Pancreas (tissue), 10 donors: ENCODE results near the gene HDAC10. TPM values are rescaled to one million over a fixed set of nuclear protein-coding genes. Genes with fewer than 3 reads are reported as not detected.

ENCODE experiments used
- ATAC-seq, 4 donors: fragments of 200-7000 bp; cut with Tn5 transposase; one replicate each; pipeline versions ENCODE4 v1.8.0 to v1.9.1; 2020; ENCODE audit warnings: mild to moderate bottlenecking in 4 of 4, moderate library complexity in 4 of 4
- DNase-seq, 6 donors: peaks; one replicate each; pipeline ENCODE4 v3.0.0-alpha.2; 2020
- FAIRE-seq: peaks from 2 replicates; lab custom pipeline; 2012; peaks lifted over from hg19 to GRCh38; lab: Jason Lieb, UNC
- H3K27ac ChIP-seq, 4 donors: fragments of 200-600 bp; sonication (generic); 1 replicate in 3 of 4; 2 replicates in 1 of 4; pipeline versions ENCODE4 v1.5.0 to v1.8.0; 2020
- H3K27me3 ChIP-seq, 4 donors: fragments of 200-600 bp; one replicate each; pipeline ENCODE4 v1.8.0; 2021
- H3K36me3 ChIP-seq, 3 donors: fragments of 200-600 bp; sonication (generic) in 1 of 3; one replicate each; pipeline versions ENCODE4 v1.5.0 to v1.8.0; 2020 to 2021
- H3K4me1 ChIP-seq, 3 donors: fragments of 200-600 bp; one replicate each; pipeline ENCODE4 v1.8.0; 2021
- H3K4me3 ChIP-seq, 4 donors: fragments of 200-600 bp; sonication (generic) in 2 of 4; one replicate each; pipeline versions ENCODE4 v1.5.0 to v1.8.0; 2020 to 2021
- H3K9me3 ChIP-seq, 4 donors: fragments of 200-600 bp; one replicate each; pipeline ENCODE4 v1.8.0; 2021
- CTCF ChIP-seq, 4 donors: fragments of 200-600 bp; sonication (generic) in 3 of 4; IDR thresholded peaks; one replicate each; pipeline versions ENCODE4 v1.5.0 to v1.8.0; 2021; ENCODE audit warnings: antibody characterized with exemption in 4 of 4
- WGBS, 2 donors: extraction: QIAGEN DNeasy Blood & Tissue Kit; methylation state at CpG; one replicate each; pipeline ENCODE4 v1.1.7; 2013; 5-methylcytosine and 5-hydroxymethylcytosine counted together
- intact Hi-C, 3 donors: fragments of 100-400 bp; cut with DNase I; formaldehyde crosslinking; loops; one replicate each; pipeline versions ENCODE4 v1.11.1 to v1.14.2; 2022
- polyA plus RNA-seq, 2 donors: library from polyadenylated mRNA; stranded (reverse); fragments of 200-250 nt; gene quantifications; one replicate each; pipeline ENCODE4 v1.2.3, GENCODE V29; 2013
- total RNA-seq, 6 donors: library from RNA; stranded (reverse); fragmentation: NEBNext Ultra II Directional in 4 of 6; extraction: Animal tissue kit (Norgen Biotek cat#: 25700) in 4 of 6; gene quantifications; one replicate each; pipeline versions ENCODE4 v1.2.1 to v1.2.4, GENCODE V29; 2021 to 2023
- donor health status: healthy with polysubstance abuse.
- donor health status: DM: no; HTN: no; CAD: no; lungs with moderate emphysema.
- donor health status: DM: no; HTN: no; CAD: no.
- donor health status: control.
- donor health status: control.
- donor health status: Bipolar disorder and iron deficiency.
- donor health status: DM: yes; HTN: yes; CAD: no.
- donor health status: DM: no; HTN: no; CAD: no.
- donor health status: DM: no; HTN: no; CAD: no.
- donor health status: DM: yes; HTN: yes; CAD: no.

HDAC10 gene
- total and polyA plus RNA-seq, 8 donors: 17.0 to 78.3 (median 21.8) TPM

- Histone ChIP-seq H3K4me3 (no peak overlapping the region), H3K36me3 (no peaks in the 10 kb centered on the region), H3K27me3 (no peaks in the 10 kb centered on the region), H3K4me1 (peaks cover 14 to 25% (median 14%) of the 10 kb centered on the region in 3 donors), H3K27ac (no peak overlapping the region), H3K9me3 (no peaks in the 10 kb centered on the region)
- intact Hi-C loops: loop anchor here in 2 of 3 donors (5.0 to 10.0 kb wide), 2 partner anchors 257 to 260 kb away; partner anchors contain the start of genes LMF2 (in 2 of the 2) and NCAPH2 (in 2 of the 2)
- DNase-seq (peak in 2 of 6 donors; percentile 50 to 56), FAIRE-seq (no peak), ATAC-seq (no peak)
- 57 to 72% methylated on average over 14 to 16 of the region's 16 CpGs for WGBS, 2 donors
- no peak for TF ChIP-seq CTCF (IDR thresholded peaks at IDR 0.05)
Measured at GRCh38 chr22:50247748-50248147, 3.3 kb downstream of the HDAC10 start.

- no peaks in the 10 kb centered on the region for H3K27me3 ChIP-seq
- H3K9me3 ChIP-seq: no peaks in the 10 kb centered on the region
- 82 to 83% methylated on average over 20 of the region's 20 CpGs for WGBS, 2 donors
- H3K4me1 ChIP-seq: peaks cover 15 to 37% (median 18%) of the 10 kb centered on the region in 3 donors
- no peak for FAIRE-seq
- ATAC-seq: no peak
- no peaks in the 10 kb centered on the region for H3K36me3 ChIP-seq
- no peak overlapping the region for H3K27ac ChIP-seq
- intact Hi-C loops: loop anchor here in 2 of 3 donors (5.0 to 10.0 kb wide), 2 partner anchors 258 to 261 kb away; partner anchors contain the start of genes LMF2 (in 2 of the 2) and NCAPH2 (in 2 of the 2)
- peak overlapping the region in 1 of 4 donors; percentile 70 for H3K4me3 ChIP-seq
- DNase-seq: no peak
- TF ChIP-seq CTCF (IDR thresholded peaks at IDR 0.05): no peak
Measured at GRCh38 chr22:50246242-50247175, 4.6 kb downstream of the HDAC10 start.

- DNase-seq (peak in 1 of 6 donors; percentile 67), ATAC-seq (peak; percentile 19 to 48 (median 24)), FAIRE-seq (no peak)
- no peaks in the 10 kb centered on the region for H3K9me3 ChIP-seq
- WGBS, 2 donors: 10 to 20% methylated on average over 31 to 53 of the region's 53 CpGs
- intact Hi-C loops: loop anchor here in 2 of 3 donors (5.0 to 10.0 kb wide), 2 partner anchors 259 to 262 kb away; partner anchors contain the start of genes LMF2 (in 2 of the 2) and NCAPH2 (in 2 of the 2)
- no peak for TF ChIP-seq CTCF (IDR thresholded peaks at IDR 0.05)
- peak overlapping the region; percentile 78 to 91 (median 84) for H3K27ac ChIP-seq
- H3K27me3 ChIP-seq: no peaks in the 10 kb centered on the region
- H3K4me1 ChIP-seq: peaks cover 17 to 38% (median 24%) of the 10 kb centered on the region in 3 donors
- H3K36me3 ChIP-seq: no peaks in the 10 kb centered on the region
- H3K4me3 ChIP-seq: peak overlapping the region; percentile 70 to 96 (median 86)
Measured at GRCh38 chr22:50245214-50246072, 5.6 kb downstream of the HDAC10 start.

GRCh38 chr22:50244420-50245213, 6.4 kb downstream of the HDAC10 start, which contains the start of gene TUBGCP6:
TSS of gene TUBGCP6 (minus strand) at chr22:50245023. CDS start at chr22:50244459, 564 bp downstream.
- DNase-seq (peak; percentile 89 to 98 (median 93)), FAIRE-seq (no peak), ATAC-seq (peak; percentile 89 to 94 (median 91))
- Histone ChIP-seq H3K27me3 (no peaks in the 10 kb centered on the region), H3K27ac (peak within 1 kb of the TSS; percentile 78 to 91 (median 84)), H3K9me3 (no peaks in the 10 kb centered on the region), H3K36me3 (peaks cover 0 to 1% (median 0%) of the 10 kb centered on the region in 3 donors), H3K4me1 (peaks cover 10 to 30% (median 15%) of the 10 kb centered on the region in 3 donors), H3K4me3 (peak within 1 kb of the TSS; percentile 70 to 96 (median 86))
- 0% methylated on average over 68 to 76 of the region's 76 CpGs for WGBS, 2 donors
- peak in 1 of 4 donors; percentile 29 for TF ChIP-seq CTCF (IDR thresholded peaks at IDR 0.05)
- intact Hi-C loops: loop anchor here in 2 of 3 donors (5.0 to 10.0 kb wide), 2 partner anchors 260 to 263 kb away; partner anchors contain the start of genes LMF2 (in 2 of the 2) and NCAPH2 (in 2 of the 2)
